NCI-H460 (cell line): ENCODE measurements around the gene RFXAP. TPM values are rescaled to one million over a fixed set of nuclear protein-coding genes. Genes with fewer than 3 reads are reported as not detected.
"Not testable (repeated sequence)": the region's sequence is repeated elsewhere in the genome, so short reads cannot be mapped to it uniquely, and the experiment has no call there.

Experiments
- DNase-seq: peaks from one replicate; pipeline ENCODE4 v3.0.0-alpha.2; 2016; ENCODE audit warnings: low read depth; ENCODE audit errors: extremely low read depth
- polyA plus RNA-seq: library from polyadenylated mRNA; depleted of rRNA; stranded (reverse); fragments of >200 nt; gene quantifications from 2 replicates; pipeline ENCODE4 v1.2.3, GENCODE V29; 2014; cell fraction: nucleus; rRNA removed
- total RNA-seq: library from RNA; depleted of rRNA; stranded (reverse); fragments of >200 nt; shearing (Covaris generic); gene quantifications from 2 replicates; pipeline ENCODE4 v1.2.3, GENCODE V29; 2014; rRNA removed

The RFXAP gene, protein sequence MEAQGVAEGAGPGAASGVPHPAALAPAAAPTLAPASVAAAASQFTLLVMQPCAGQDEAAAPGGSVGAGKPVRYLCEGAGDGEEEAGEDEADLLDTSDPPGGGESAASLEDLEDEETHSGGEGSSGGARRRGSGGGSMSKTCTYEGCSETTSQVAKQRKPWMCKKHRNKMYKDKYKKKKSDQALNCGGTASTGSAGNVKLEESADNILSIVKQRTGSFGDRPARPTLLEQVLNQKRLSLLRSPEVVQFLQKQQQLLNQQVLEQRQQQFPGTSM
- 1.5 and 1.7 TPM in 2 replicates for total RNA-seq
- polyA plus RNA-seq = 4.1 and 9.0 TPM in 2 replicates

- DNase-seq = peak; percentile 71
Observed at GRCh38 chr13:36818804-36819738, at the start of gene RFXAP. Gene RFXAP, plus strand, starts transcription at chr13:36819222. Its CDS starts 136 bp downstream, at chr13:36819358.

DNA sequence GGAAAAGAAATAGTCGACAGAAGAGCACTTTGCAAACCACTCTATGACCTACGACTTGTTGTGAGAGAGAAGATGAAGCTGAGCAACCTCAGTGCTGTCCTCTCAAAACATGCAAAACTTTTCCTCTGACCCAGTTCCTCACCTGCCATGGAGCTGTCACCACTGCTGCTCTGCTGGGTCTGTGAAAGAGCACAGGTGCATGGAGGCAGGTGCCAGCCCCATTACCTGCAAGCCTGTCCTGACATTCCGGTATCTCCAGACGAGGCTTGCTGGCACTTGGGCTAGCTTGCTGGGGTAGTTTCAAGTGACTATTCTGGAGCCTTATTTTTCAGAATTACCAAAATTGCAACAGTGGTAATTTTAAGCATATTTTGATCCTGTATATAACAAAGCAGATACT, 49.5 kb upstream of the RFXAP start:
- no peak for DNase-seq

GRCh38 chr13:36770741-36771140, 48.3 kb upstream of the RFXAP start:
- no peak for DNase-seq

GRCh38 chr13:36772853-36773252, 46.2 kb upstream of the RFXAP start:
- no peak for DNase-seq

GRCh38 chr13:36774931-36775330, 44.1 kb upstream of the RFXAP start:
- no peak for DNase-seq

DNA sequence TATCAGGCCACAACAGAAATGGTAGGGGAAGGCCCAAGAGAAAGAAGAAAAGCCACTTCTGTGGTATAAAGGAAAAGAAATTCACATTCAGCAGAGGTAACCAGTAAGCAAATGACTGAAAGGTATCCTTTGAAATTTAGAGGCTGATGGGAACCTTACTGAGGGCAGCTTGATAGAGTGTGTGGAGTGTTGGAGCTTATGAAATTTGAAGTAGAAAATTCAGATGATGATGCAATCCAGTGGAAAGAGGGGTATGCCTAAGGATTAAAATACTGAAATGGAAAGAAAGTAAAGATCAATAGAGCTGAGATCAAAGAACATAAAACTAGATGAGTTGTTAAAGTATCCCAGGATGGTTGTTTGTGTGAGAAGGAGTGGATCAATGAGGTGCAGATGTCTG, 42.8 kb upstream of the RFXAP start:
- DNase-seq = no peak

- DNase-seq = no peak
Observed at GRCh38 chr13:36778083-36778671, 40.8 kb upstream of the RFXAP start.

GRCh38 chr13:36783890-36784289, 35.1 kb upstream of the RFXAP start:
- DNase-seq = no peak

DNA sequence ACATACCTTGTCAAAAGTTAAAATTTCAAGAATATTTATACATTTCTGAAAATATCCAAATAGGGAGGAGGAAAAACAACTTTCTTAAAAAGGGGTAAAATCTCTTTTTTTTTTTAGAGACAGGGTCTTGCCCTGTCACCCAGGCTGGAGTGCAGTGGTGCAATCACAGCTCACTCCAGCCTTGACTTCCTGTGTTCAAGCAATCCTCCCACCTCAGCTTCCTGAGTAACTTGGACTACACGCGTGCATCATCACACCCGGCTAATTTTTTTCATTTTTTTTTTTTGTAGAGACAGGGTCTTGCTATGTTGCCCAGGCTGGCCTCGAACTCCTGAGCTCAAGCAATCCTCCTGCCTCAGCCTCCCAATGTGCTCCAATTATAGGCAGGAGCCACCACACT, 32.8 kb upstream of the RFXAP start:
- not testable (repeated sequence) for DNase-seq

GRCh38 chr13:36787181-36787580, 31.8 kb upstream of the RFXAP start:
- no peak for DNase-seq

GRCh38 chr13:36788276-36788675, 30.7 kb upstream of the RFXAP start:
- no peak for DNase-seq

DNA sequence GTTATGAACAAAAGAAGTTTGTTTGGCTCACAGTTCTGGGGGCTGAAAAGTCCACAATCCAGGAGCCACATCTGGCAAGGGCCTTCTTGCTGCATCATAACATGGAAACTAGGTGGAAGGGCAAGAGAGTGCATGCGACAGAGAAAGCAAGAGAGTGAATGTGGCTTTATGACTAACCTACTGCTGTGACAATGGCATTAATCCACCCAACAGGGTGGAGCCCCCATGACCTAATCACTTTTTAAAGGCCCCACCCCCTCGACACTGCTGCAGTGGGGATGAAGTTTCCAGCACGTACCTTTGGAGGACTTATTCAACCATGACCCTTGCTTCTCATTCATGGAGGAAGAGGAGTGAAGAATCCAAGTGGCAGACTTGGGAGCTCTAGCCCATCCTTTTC, 30.0 kb upstream of the RFXAP start:
- DNase-seq = no peak

- DNase-seq = no peak
Observed at GRCh38 chr13:36789730-36790129, 29.3 kb upstream of the RFXAP start.

DNA sequence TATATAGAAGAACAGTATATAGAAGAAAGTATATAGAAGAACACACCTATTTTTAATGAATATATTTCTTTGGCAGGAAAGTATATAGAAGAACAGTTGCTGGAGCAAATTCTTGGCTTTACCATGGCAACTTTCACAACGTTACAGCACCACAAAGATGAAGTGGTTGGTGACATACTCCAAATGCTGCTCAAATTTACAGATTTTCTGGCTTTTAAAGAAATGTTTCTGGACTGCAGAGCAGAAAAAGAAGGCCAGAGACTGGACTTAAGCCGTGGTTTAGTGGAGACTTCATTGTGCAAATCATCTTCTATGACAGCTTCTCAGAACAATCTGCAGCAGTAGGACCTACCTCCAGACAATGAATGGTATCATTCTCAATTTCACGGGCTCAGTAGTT, 24.3 kb upstream of the RFXAP start:
- no peak for DNase-seq

DNA sequence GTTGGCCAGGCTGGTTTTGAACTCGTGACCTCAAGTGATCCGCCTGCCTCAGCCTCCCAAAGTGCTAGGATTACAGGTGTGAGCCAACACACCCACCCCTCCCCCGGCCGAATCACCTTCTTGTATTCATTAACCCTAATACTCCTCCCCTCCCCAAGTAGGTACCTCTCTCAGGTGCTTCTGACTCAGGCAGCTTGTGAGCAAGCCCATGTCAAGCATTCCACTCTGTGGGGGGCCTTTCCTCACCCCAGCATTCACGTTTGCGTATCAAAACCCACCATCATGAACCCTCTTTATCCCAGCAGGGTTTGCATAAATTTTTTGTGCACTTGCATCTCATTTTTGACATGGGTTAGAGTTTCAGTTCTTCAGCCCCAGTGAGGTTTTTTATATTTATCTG, 23.6 kb upstream of the RFXAP start:
- DNase-seq = no peak

DNA sequence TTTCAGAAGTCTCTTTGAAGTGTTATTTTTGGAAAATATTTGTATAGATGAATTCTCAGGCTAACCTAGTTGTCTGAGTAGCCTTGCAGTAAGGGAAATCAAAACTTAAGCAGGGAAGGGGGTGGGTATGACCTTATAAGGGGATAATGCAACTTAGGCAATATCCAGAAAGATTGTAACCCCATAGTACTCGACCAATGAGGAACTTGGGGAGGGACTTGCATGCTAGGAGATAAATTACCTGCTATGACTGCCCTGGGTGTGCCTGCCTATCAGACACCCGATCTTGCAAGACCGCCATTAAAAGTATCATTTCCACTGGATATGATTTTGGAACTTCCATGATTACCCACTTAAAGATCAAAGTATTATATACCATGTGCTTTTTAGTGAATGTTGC, 23.0 kb upstream of the RFXAP start:
- no peak for DNase-seq

- no peak for DNase-seq
Observed at GRCh38 chr13:36801035-36801434, 18.0 kb upstream of the RFXAP start.

DNA sequence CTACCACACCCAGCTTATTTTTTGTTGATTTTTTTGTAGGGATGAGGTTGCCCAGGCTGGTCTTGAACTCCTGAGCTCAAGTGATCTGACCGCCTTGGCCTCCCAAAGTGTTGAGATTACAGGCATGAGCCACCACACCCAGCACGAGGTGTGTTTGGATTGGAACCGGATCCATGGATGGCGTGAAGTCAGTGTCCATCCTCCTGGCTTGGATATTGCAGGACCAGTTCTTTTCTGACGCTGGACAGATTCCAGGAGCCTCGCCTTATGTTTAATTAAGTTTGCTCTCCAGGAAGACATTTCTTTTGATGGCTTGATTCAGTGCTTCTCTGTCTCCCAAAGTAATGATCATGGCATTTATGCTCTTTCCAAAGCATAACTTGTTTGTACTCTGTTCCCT, 14.4 kb upstream of the RFXAP start:
- no peak for DNase-seq

GRCh38 chr13:36806102-36806501, 12.9 kb upstream of the RFXAP start:
- no peak for DNase-seq

GRCh38 chr13:36807616-36808015, 11.4 kb upstream of the RFXAP start:
- no peak for DNase-seq

- no peak for DNase-seq
Observed at GRCh38 chr13:36813225-36813624, 5.8 kb upstream of the RFXAP start.
